ENCODE results near the gene GRIA3.

DNA sequence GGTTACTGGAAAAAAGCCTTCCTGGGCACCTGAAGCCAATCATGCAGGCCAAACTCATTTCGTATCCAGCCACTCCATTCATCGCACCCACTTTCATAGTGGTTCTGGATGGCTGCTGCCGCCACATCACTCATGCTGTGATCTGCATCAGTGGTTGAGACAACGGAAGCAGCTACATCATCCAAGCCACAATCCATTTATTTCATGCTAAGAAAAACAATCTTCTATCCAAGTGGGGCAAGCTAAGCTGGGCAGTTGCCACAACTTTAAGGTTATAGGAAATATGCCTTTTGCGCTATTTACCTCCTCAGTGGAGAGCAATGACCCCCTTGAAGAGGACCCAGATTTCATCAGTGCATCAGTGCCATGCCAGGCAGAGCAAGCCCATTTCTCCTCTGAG is 124.6 kb downstream of the GRIA3 start:
- TF ChIP-seq, protein P1, sequence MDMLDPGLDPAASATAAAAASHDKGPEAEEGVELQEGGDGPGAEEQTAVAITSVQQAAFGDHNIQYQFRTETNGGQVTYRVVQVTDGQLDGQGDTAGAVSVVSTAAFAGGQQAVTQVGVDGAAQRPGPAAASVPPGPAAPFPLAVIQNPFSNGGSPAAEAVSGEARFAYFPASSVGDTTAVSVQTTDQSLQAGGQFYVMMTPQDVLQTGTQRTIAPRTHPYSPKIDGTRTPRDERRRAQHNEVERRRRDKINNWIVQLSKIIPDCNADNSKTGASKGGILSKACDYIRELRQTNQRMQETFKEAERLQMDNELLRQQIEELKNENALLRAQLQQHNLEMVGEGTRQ (IDR thresholded peaks at IDR 0.05; ENCODE audit: borderline replicate concordance, low read depth, low read length), result no peak
- TF ChIP-seq, protein P2, sequence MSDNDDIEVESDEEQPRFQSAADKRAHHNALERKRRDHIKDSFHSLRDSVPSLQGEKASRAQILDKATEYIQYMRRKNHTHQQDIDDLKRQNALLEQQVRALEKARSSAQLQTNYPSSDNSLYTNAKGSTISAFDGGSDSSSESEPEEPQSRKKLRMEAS (IDR thresholded peaks at IDR 0.05; ENCODE audit: low read depth), result no peak
- TF ChIP-seq, protein P3, sequence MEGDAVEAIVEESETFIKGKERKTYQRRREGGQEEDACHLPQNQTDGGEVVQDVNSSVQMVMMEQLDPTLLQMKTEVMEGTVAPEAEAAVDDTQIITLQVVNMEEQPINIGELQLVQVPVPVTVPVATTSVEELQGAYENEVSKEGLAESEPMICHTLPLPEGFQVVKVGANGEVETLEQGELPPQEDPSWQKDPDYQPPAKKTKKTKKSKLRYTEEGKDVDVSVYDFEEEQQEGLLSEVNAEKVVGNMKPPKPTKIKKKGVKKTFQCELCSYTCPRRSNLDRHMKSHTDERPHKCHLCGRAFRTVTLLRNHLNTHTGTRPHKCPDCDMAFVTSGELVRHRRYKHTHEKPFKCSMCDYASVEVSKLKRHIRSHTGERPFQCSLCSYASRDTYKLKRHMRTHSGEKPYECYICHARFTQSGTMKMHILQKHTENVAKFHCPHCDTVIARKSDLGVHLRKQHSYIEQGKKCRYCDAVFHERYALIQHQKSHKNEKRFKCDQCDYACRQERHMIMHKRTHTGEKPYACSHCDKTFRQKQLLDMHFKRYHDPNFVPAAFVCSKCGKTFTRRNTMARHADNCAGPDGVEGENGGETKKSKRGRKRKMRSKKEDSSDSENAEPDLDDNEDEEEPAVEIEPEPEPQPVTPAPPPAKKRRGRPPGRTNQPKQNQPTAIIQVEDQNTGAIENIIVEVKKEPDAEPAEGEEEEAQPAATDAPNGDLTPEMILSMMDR (IDR thresholded peaks at IDR 0.05), result no peak
- no peak for TF ChIP-seq EP300 (IDR thresholded peaks at IDR 0.05; ENCODE audit: borderline replicate concordance in 1 of 2, low read depth in 1 of 2, low read length in 1 of 2)
